Activated naive CD4-positive, alpha-beta T cell treated with anti-CD3 and anti-CD28 coated beads, Interleukin-2, amount 50 U/mL, for 24 hours (primary cell): ENCODE results near the gene CHST15.

Experiments
- H3K27ac Mint-ChIP-seq: one replicate; pipeline ENCODE4 v1.8.0; 2021; ENCODE audit warnings: mild to moderate bottlenecking, mixed read lengths
- H3K27me3 Mint-ChIP-seq: one replicate; pipeline ENCODE4 v1.8.0; 2021; ENCODE audit warnings: mixed read lengths
- H3K36me3 Mint-ChIP-seq: one replicate; pipeline ENCODE4 v1.8.0; 2021; ENCODE audit warnings: mixed read lengths
- H3K4me1 Mint-ChIP-seq: one replicate; pipeline ENCODE4 v1.8.0; 2021; ENCODE audit warnings: mixed read lengths
- H3K4me3 Mint-ChIP-seq: one replicate; pipeline ENCODE4 v1.8.0; 2021; ENCODE audit warnings: mild to moderate bottlenecking, mixed read lengths
- H3K9me3 Mint-ChIP-seq: one replicate; pipeline ENCODE4 v1.8.0; 2021; ENCODE audit warnings: mixed read lengths

CHST15 gene

GRCh38 chr10:123970207-123970926 is 123.0 kb downstream of the CHST15 start:
- H3K27me3 Mint-ChIP-seq: peaks cover 59% of the 10 kb centered on the region

DNA sequence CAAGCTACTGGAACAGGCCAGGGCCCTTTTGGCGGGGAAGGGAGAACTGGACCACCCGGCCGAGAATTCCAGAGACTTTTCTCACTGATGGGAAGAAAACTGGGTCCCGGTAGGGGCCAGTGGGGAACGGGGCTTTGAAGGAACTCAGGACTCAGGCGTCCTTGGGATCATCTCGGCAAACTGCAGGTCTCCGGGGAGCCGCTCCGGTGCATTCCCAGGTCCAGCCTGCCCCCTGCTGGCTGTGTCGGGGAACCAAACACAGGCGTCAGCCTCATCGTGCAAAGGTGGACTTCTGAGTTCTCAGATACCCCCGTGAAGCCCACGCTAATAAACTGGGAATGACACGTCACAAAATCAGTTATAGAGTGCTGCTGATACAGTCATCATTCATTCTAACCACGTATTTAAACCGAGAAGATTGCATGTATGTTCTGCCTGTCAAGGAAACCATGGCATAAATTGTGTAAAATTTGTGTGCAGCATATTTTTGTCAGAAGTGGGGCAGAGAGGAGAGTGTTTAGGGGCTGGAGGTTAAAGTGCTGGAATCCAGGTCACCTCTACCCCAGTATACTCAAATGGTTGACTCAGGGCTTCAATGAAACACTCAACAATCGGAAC is 125.7 kb downstream of the CHST15 start:
- no peaks in the 10 kb centered on the region for H3K4me1 Mint-ChIP-seq
- no peak overlapping the region for H3K27ac Mint-ChIP-seq
- no peak overlapping the region for H3K4me3 Mint-ChIP-seq
- H3K9me3 Mint-ChIP-seq: no peaks in the 10 kb centered on the region
- peaks cover 2% of the 10 kb centered on the region for H3K36me3 Mint-ChIP-seq
- H3K27me3 Mint-ChIP-seq: peaks cover 40% of the 10 kb centered on the region

More at GRCh38 chr10:123970207-123970926, 123.0 kb downstream of the CHST15 start:
- no peaks in the 10 kb centered on the region for H3K9me3 Mint-ChIP-seq
- no peak overlapping the region for H3K27ac Mint-ChIP-seq
- H3K36me3 Mint-ChIP-seq: peaks cover 2% of the 10 kb centered on the region
- H3K4me1 Mint-ChIP-seq: no peaks in the 10 kb centered on the region
- no peak overlapping the region for H3K4me3 Mint-ChIP-seq

- Mint-ChIP-seq H3K4me1 (no peaks in the 10 kb centered on the region), H3K4me3 (no peak overlapping the region), H3K27ac (no peak overlapping the region), H3K27me3 (peaks cover 42% of the 10 kb centered on the region), H3K36me3 (peaks cover 2% of the 10 kb centered on the region), H3K9me3 (no peaks in the 10 kb centered on the region)
Observed at GRCh38 chr10:123966896-123967231, 126.5 kb downstream of the CHST15 start.

DNA sequence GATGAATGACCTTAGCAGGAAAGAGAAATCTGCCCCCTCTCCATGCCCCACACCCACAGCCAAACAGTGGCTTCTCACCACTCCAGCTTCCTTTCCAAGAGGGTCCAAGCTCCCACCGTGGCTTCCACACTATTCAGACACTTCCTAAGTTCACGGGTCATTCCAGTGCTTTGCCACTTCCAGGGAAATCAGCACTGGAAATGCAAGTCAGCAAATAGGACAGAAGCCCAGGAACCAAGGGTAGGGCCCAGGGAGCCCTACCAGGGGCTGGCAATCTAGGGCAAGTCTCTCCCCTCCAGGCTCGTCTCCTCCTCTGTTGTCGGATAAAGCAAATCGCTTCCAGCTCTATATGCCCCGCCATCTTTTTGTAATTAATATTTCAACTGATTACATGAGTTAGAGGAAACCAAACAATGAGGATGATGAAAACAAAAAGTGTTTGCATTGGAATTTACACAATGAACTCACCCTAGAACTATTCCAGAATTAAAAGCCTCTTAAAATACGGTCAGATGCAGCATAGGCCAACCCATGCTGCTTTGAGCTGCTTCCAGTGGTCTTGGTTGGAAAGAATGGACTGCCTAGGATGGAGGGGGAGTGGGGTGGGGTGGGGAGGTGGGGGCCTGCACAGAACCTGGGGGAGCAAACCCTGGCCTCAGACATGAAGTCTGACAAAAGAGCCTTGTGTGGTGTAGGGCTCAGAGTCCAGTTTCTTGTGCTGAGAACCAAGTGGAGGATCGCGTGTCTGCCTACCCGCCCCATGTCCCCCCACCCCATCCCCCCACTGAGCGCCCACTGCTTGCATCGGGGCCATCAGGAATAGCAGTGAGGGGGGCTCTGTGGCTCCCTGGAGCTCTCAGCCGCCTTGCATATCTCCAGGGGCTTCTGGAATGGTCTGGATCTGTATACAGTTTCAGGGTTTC is 127.2 kb downstream of the CHST15 start:
- Mint-ChIP-seq H3K4me3 (no peak overlapping the region), H3K36me3 (no peaks in the 10 kb centered on the region), H3K9me3 (no peaks in the 10 kb centered on the region), H3K27ac (no peak overlapping the region), H3K27me3 (peaks cover 38% of the 10 kb centered on the region), H3K4me1 (no peaks in the 10 kb centered on the region)

DNA sequence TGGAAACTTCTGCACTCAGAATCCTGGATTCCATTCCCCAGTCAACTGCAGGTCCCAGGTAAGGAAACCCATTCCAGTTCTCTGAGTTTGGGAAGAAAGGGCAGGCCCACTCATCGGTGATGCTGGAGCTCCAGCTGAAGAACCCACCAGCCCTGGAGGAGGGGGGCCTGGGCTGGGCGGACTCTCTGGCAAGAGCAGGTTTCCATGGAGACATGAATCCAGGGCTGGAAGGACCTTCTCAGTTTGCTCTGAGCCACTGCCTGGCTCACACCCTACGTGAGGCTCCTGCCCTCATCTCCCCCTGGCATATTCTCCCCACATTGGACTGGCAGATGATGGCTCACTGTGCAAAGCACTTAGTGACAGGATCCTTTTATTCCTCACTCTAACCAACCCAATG is 128.4 kb downstream of the CHST15 start:
- peaks cover 31% of the 10 kb centered on the region for H3K27me3 Mint-ChIP-seq
- no peaks in the 10 kb centered on the region for H3K36me3 Mint-ChIP-seq

DNA sequence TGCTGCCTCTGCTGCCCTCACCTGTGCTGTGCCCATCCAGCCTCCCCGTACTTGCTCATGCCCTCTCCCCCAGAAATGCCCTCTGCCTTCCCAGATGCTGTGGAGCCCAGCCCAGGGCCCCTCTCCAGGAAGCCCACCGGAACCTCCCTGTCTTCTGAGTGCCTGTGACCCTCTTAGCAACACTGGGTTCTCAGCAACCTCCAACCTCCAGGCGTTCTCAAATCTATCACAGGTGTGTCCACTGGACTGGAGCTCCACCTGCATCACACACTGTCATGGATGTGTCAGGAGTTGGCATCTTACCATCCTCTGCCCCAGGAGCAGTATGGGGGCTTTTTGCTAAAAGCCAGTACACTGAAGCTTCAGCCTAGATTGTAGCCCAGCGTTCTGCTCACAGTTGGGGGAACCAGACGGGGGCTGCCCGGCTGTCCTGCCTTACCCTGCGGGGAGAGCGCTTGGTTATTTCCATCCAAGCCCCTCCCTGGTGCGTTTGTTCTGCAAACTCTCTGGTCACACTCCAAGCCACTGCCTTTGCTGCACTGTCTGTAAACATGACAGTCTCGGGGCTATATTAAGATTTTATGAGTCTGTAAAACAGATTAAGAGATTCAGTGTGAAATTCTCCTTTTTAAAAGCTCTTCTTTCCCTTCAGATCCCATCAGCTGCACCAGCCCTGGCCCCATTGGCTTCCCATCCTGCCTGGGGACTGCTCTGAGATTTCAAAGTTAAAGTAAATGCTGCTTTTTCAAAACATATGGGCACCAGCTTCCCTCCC is 130.5 kb downstream of the CHST15 start:
- H3K36me3 Mint-ChIP-seq: no peaks in the 10 kb centered on the region
- no peaks in the 10 kb centered on the region for H3K4me1 Mint-ChIP-seq
- no peak overlapping the region for H3K4me3 Mint-ChIP-seq
- peaks cover 6% of the 10 kb centered on the region for H3K9me3 Mint-ChIP-seq
- no peak overlapping the region for H3K27ac Mint-ChIP-seq
- peaks cover 18% of the 10 kb centered on the region for H3K27me3 Mint-ChIP-seq

More for the DNA sequence above, 128.4 kb downstream of the CHST15 start:
- Mint-ChIP-seq H3K27ac (no peak overlapping the region), H3K4me3 (no peak overlapping the region), H3K4me1 (no peaks in the 10 kb centered on the region), H3K9me3 (peaks cover 3% of the 10 kb centered on the region)

GRCh38 chr10:123958241-123958640 is 135.2 kb downstream of the CHST15 start:
- H3K9me3 Mint-ChIP-seq: peaks cover 6% of the 10 kb centered on the region
- no peaks in the 10 kb centered on the region for H3K36me3 Mint-ChIP-seq
- H3K4me3 Mint-ChIP-seq: no peak overlapping the region
- H3K27me3 Mint-ChIP-seq: peaks cover 10% of the 10 kb centered on the region
- no peak overlapping the region for H3K27ac Mint-ChIP-seq
- no peaks in the 10 kb centered on the region for H3K4me1 Mint-ChIP-seq
